Neural cell (in vitro differentiated cells): ENCODE measurements around the gene HELZ. TPM values are rescaled to one million over a fixed set of nuclear protein-coding genes. Genes with fewer than 3 reads are reported as not detected.

Experiments used
- H2AFZ ChIP-seq: fragments of 200-600, 300-800 bp; sonication (generic), shearing (Covaris generic); 2 replicates; pipeline ENCODE4 v1.6.0; 2014; ENCODE audit warnings: low read depth, mild to moderate bottlenecking, antibody characterized with exemption, low read length, moderate library complexity
- H3F3A ChIP-seq: fragments of 200-600 bp; shearing (Covaris generic); 2 replicates; pipeline ENCODE4 v1.6.1; 2016; ENCODE audit warnings: mild to moderate bottlenecking, moderate library complexity, mixed read lengths, antibody characterized with exemption, low read length; ENCODE audit not compliant: insufficient read depth, poor library complexity, severe bottlenecking
- H3K27ac ChIP-seq: fragments of 200-600, 300-800 bp; sonication (generic), shearing (Covaris generic); 2 replicates; pipeline ENCODE4 v1.5.1; 2014; ENCODE audit warnings: mild to moderate bottlenecking, low read length, moderate library complexity
- H3K27me3 ChIP-seq: fragments of 300-800, 200-600 bp; sonication (generic), shearing (Covaris generic); 2 replicates; pipeline ENCODE4 v1.6.0; 2014; ENCODE audit warnings: mild to moderate bottlenecking, low read depth, low read length, moderate library complexity; ENCODE audit not compliant: insufficient read depth
- H3K36me3 ChIP-seq: fragments of 300-800, 200-600 bp; sonication (generic), shearing (Covaris generic); 2 replicates; pipeline ENCODE4 v1.5.1; 2014; ENCODE audit warnings: mild to moderate bottlenecking, antibody characterized with exemption, low read length, moderate library complexity; ENCODE audit not compliant: insufficient read depth
- H3K4me2 ChIP-seq: fragments of 300-800, 200-600 bp; sonication (generic), shearing (Covaris generic); 2 replicates; pipeline ENCODE4 v1.6.0; 2014; ENCODE audit warnings: mild to moderate bottlenecking, low read length
- H3K4me3 ChIP-seq: fragments of 300-800, 200-600 bp; sonication (generic), shearing (Covaris generic); 2 replicates; pipeline ENCODE4 v1.5.1; 2014; ENCODE audit warnings: mild to moderate bottlenecking, low read length, moderate library complexity
- H3K79me2 ChIP-seq: fragments of 200-600 bp; shearing (Covaris generic); replicated peaks from 2 replicates; pipeline ENCODE4 v1.6.0; 2014; ENCODE audit warnings: mild to moderate bottlenecking, low read length, moderate library complexity; ENCODE audit not compliant: insufficient read depth
- H3K9ac ChIP-seq: fragments of 300-800, 200-600 bp; sonication (generic), shearing (Covaris generic); 2 replicates; pipeline ENCODE4 v1.6.1; 2016; ENCODE audit warnings: mild to moderate bottlenecking, low read length, mixed read lengths
- H3K9me2 ChIP-seq: fragments of 200-600 bp; shearing (Covaris generic); 2 replicates; pipeline ENCODE4 v1.6.1; 2016; ENCODE audit warnings: mild to moderate bottlenecking, low read length, mixed read lengths; ENCODE audit not compliant: insufficient read depth
- H3K9me3 ChIP-seq: fragments of 200-600, 300-800 bp; sonication (generic), shearing (Covaris generic); 2 replicates; pipeline ENCODE4 v1.6.1; 2016; ENCODE audit warnings: mild to moderate bottlenecking, mixed run types, low read length, moderate library complexity, mixed read lengths
- H4K20me1 ChIP-seq: fragments of 200-600 bp; shearing (Covaris generic); 2 replicates; pipeline ENCODE4 v1.6.1; 2016; ENCODE audit warnings: mild to moderate bottlenecking, mixed run types; ENCODE audit not compliant: insufficient read depth
- EP300 ChIP-seq: fragments of 450-650 bp; conservative IDR thresholded peaks from 2 replicates; pipeline ENCODE4 v1.6.1; 2014; ENCODE audit warnings: antibody characterized with exemption, mild to moderate bottlenecking, moderate library complexity; ENCODE audit not compliant: poor library complexity, severe bottlenecking
- EZH2 ChIP-seq: fragments of 200-600, 300-800 bp; shearing (Covaris generic), sonication (generic); IDR thresholded peaks from 2 replicates; pipeline ENCODE4 v1.6.1; 2014; ENCODE audit warnings: antibody characterized with exemption, low read length, borderline replicate concordance, mild to moderate bottlenecking; ENCODE audit not compliant: insufficient read depth, poor library complexity, severe bottlenecking
- MXI1 ChIP-seq: fragments of 450-650 bp; conservative IDR thresholded peaks from 2 replicates; pipeline ENCODE4 v1.6.1; 2014; ENCODE audit warnings: antibody characterized with exemption, mild to moderate bottlenecking; ENCODE audit not compliant: poor library complexity, severe bottlenecking
- POLR2AphosphoS5 ChIP-seq: IDR thresholded peaks from 2 replicates; pipeline ENCODE4 v1.6.1; 2012
- RAD21 ChIP-seq: fragments of 450-650 bp; conservative IDR thresholded peaks from 2 replicates; pipeline ENCODE4 v1.6.1; 2014; ENCODE audit warnings: antibody characterized with exemption, mild to moderate bottlenecking, moderate library complexity
- REST ChIP-seq: IDR thresholded peaks from 2 replicates; pipeline ENCODE4 v1.6.1; 2012; ENCODE audit warnings: borderline replicate concordance
- SMC3 ChIP-seq: fragments of 450-650 bp; conservative IDR thresholded peaks from 2 replicates; pipeline ENCODE4 v1.6.1; 2014; ENCODE audit warnings: antibody characterized with exemption, mild to moderate bottlenecking, moderate library complexity; ENCODE audit not compliant: poor library complexity
- TAF1 ChIP-seq: IDR thresholded peaks from 2 replicates; pipeline ENCODE4 v1.6.1; 2012; ENCODE audit warnings: low read depth
- polyA plus RNA-seq: library from polyadenylated mRNA; depleted of rRNA; stranded (reverse); fragments of >200 nt; gene quantifications from 2 replicates; pipeline ENCODE4 v1.2.3, GENCODE V29; 2014
- TF ChIP-seq, protein P1 (sequence below): fragments of 450-650 bp; IDR thresholded peaks from 2 replicates; pipeline ENCODE4 v1.5.1; 2014; ENCODE audit warnings: antibody characterized with exemption, mild to moderate bottlenecking, moderate library complexity; ENCODE audit not compliant: poor library complexity, severe bottlenecking

Gene HELZ
- polyA plus RNA-seq, 1 donor from 2014 or later = 11.7 TPM

DNA sequence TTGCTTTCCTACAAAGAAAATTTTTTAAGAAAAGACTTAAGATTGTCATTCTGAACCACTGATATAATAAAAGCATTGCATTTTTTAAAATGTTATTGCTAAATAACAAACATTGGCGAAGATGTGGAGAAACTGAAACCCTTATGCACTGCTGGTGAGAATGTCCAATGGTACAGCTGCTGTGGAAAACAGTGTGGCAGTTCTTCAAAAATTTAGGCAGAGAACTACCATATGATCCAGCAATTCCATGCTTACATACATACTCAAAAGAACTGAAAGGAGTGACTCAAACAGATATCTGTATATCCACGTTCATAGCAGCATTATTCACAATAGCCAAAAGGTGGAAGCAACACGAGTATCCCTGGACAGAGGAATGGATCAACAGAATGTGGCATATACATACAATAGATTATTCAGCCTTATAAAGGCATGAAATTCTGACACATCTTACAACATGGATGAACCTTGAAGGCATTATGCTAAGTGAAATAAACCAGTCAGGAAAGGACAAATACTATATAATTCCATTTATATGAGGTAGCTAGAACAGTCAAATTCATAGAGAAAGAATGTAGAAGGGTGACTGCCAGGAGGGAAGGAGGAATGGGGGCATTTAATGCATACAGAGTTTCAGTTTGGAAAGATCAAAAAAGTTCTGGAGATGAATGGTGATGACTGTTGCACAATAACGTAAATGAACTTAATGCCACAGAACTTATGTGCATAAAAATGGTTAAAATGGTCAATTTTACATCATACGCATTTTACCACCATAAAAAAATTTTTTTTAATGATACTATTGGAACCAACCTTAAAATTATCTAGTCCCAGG is 108.6 kb downstream of the HELZ start:
- no peaks in the 10 kb centered on the region for H3K9me2 ChIP-seq
- H3K27me3 ChIP-seq = no peaks in the 10 kb centered on the region
- H3K4me3 ChIP-seq = no peak overlapping the region
- H3K4me2 ChIP-seq = no peak overlapping the region
- H3K36me3 ChIP-seq = no peaks in the 10 kb centered on the region
- no peak overlapping the region for H3K9ac ChIP-seq
- no peaks in the 10 kb centered on the region for H4K20me1 ChIP-seq
- TF ChIP-seq REST = no peak
- TF ChIP-seq TAF1 = no peak
- TF ChIP-seq SMC3 = no peak
- TF ChIP-seq, protein P1, sequence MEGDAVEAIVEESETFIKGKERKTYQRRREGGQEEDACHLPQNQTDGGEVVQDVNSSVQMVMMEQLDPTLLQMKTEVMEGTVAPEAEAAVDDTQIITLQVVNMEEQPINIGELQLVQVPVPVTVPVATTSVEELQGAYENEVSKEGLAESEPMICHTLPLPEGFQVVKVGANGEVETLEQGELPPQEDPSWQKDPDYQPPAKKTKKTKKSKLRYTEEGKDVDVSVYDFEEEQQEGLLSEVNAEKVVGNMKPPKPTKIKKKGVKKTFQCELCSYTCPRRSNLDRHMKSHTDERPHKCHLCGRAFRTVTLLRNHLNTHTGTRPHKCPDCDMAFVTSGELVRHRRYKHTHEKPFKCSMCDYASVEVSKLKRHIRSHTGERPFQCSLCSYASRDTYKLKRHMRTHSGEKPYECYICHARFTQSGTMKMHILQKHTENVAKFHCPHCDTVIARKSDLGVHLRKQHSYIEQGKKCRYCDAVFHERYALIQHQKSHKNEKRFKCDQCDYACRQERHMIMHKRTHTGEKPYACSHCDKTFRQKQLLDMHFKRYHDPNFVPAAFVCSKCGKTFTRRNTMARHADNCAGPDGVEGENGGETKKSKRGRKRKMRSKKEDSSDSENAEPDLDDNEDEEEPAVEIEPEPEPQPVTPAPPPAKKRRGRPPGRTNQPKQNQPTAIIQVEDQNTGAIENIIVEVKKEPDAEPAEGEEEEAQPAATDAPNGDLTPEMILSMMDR = no peak
- TF ChIP-seq EZH2 = no peak
- no peak for TF ChIP-seq RAD21
- no peak for TF ChIP-seq EP300
- no peak for TF ChIP-seq POLR2AphosphoS5
- TF ChIP-seq MXI1 = no peak
- H3K9me3 ChIP-seq = no peaks in the 10 kb centered on the region
- H3F3A ChIP-seq = no peaks in the 10 kb centered on the region
- H3K79me2 ChIP-seq = no peaks in the 10 kb centered on the region
- no peak overlapping the region for H3K27ac ChIP-seq
- no peak overlapping the region for H2AFZ ChIP-seq

DNA sequence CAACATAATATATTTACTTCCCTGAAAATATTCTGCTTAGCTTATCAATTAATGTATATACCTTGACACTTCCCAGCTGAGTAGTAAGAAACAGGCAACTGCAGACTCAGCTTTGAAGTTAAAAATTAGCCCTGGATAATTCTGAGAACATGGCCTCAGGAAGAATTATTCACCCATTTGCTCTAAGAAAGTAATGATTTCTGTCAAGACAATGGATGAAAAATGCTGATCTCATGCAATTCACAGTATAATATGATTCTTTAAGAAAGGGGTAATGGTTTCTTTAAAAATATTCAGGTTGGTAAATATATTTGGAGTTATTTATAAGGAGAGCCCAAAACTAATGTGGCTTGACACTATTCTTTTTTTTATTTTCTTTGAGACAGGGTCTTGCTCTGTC is 111.8 kb downstream of the HELZ start:
- Histone ChIP-seq H3K27ac (no peak overlapping the region), H3K9me3 (no peaks in the 10 kb centered on the region), H3K9ac (no peak overlapping the region), H3K4me3 (no peak overlapping the region), H3K27me3 (no peaks in the 10 kb centered on the region), H2AFZ (no peak overlapping the region), H3K79me2 (no peaks in the 10 kb centered on the region), H3F3A (no peaks in the 10 kb centered on the region), H4K20me1 (no peaks in the 10 kb centered on the region), H3K9me2 (no peaks in the 10 kb centered on the region), H3K36me3 (no peaks in the 10 kb centered on the region), H3K4me2 (no peak overlapping the region)
- TF ChIP-seq EZH2 = no peak
- no peak for TF ChIP-seq POLR2AphosphoS5
- no peak for TF ChIP-seq TAF1
- TF ChIP-seq SMC3 = no peak
- no peak for TF ChIP-seq EP300
- no peak for TF ChIP-seq RAD21
- TF ChIP-seq, protein P1 = no peak
- TF ChIP-seq REST = no peak
- no peak for TF ChIP-seq MXI1
